GM23338 (cell line): ENCODE results near the gene MARCHF3. TPM values are rescaled to one million over a fixed set of nuclear protein-coding genes. Genes with fewer than 3 reads are reported as not detected.

Experiments
- CREB1 ChIP-seq: fragments of 250-450 bp; sonication (Bioruptor Pico); IDR thresholded peaks from 2 replicates; pipeline ENCODE4 v1.5.0; 2020; ENCODE audit warnings: low read depth, mild to moderate bottlenecking, moderate library complexity
- EZH2 ChIP-seq: fragments of 200-600 bp; sonication (generic); IDR thresholded peaks from one replicate; pipeline ENCODE4 v1.8.0; 2017; ENCODE audit warnings: antibody characterized with exemption, mild to moderate bottlenecking, low read depth; ENCODE audit not compliant: unreplicated experiment
- JUNB ChIP-seq: IDR thresholded peaks from one replicate; pipeline ENCODE4 v1.6.1; 2016; ENCODE audit warnings: antibody characterized with exemption; ENCODE audit not compliant: unreplicated experiment
- NANOG ChIP-seq: IDR thresholded peaks from 2 replicates; pipeline ENCODE4 v1.6.1; 2016; ENCODE audit warnings: antibody characterized with exemption, borderline replicate concordance
- ZNF114 ChIP-seq: fragments of 250-450 bp; sonication (Bioruptor Pico); IDR thresholded peaks from 2 replicates; pipeline ENCODE4 v1.5.0; 2020; ENCODE audit warnings: mild to moderate bottlenecking, moderate library complexity
- polyA plus RNA-seq: library from polyadenylated mRNA; unstranded; fragments of >200 nt; fragmentation: Nextera tagmentation; extraction: Ambion mirVana; gene quantifications from 2 replicates; pipeline ENCODE4 v1.2.1, GENCODE V29; 2016
- total RNA-seq: library from RNA; depleted of rRNA; stranded (reverse); fragments of >200 nt; shearing (Covaris generic); gene quantifications from 2 replicates; pipeline ENCODE4 v1.2.3, GENCODE V29; 2014
- TF ChIP-seq, protein P1 (sequence below): fragments of 250-450 bp; sonication (Bioruptor Pico); IDR thresholded peaks from 2 replicates; pipeline ENCODE4 v1.5.0; 2020; ENCODE audit warnings: mild to moderate bottlenecking, moderate library complexity
- TF ChIP-seq, protein P2 (sequence below), 2 experiments: fragments of 200-600 bp in 1 of 2; sonication (generic) in 1 of 2; conservative IDR thresholded peaks; 2 replicates each; pipeline versions ENCODE4 v1.5.1 to v1.6.1; 2016 to 2017; ENCODE audit warnings: antibody characterized with exemption in 2 of 2, low read depth in 2 of 2, mild to moderate bottlenecking in 2 of 2, moderate library complexity in 1 of 2
- TF ChIP-seq, protein P3 (sequence below): IDR thresholded peaks from 2 replicates; pipeline ENCODE4 v1.6.1; 2016; ENCODE audit warnings: antibody characterized with exemption

MARCHF3 gene
- total and polyA plus RNA-seq, 2 experiments from 2014 or later: 7.0 to 12.7 TPM

DNA sequence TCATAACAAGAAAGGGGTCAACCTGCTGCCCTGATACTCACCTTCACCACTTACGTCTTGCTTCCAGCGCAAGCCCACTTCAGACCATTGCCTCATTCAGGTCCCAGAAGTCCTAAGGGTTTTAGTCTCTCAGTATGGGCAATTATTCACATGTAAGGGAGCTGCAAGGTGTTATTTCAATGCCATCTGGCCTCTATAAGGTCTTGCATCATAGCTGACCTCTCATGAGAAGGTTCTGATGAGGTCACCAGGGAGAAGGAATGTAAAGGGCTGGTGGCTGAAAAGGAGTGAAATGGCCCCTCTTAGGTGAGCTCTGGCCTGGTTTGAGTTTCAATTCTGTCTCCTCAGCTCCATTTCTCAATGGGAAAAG is 1.5 kb upstream of the MARCHF3 start (continued):
- TF ChIP-seq, protein P1, sequence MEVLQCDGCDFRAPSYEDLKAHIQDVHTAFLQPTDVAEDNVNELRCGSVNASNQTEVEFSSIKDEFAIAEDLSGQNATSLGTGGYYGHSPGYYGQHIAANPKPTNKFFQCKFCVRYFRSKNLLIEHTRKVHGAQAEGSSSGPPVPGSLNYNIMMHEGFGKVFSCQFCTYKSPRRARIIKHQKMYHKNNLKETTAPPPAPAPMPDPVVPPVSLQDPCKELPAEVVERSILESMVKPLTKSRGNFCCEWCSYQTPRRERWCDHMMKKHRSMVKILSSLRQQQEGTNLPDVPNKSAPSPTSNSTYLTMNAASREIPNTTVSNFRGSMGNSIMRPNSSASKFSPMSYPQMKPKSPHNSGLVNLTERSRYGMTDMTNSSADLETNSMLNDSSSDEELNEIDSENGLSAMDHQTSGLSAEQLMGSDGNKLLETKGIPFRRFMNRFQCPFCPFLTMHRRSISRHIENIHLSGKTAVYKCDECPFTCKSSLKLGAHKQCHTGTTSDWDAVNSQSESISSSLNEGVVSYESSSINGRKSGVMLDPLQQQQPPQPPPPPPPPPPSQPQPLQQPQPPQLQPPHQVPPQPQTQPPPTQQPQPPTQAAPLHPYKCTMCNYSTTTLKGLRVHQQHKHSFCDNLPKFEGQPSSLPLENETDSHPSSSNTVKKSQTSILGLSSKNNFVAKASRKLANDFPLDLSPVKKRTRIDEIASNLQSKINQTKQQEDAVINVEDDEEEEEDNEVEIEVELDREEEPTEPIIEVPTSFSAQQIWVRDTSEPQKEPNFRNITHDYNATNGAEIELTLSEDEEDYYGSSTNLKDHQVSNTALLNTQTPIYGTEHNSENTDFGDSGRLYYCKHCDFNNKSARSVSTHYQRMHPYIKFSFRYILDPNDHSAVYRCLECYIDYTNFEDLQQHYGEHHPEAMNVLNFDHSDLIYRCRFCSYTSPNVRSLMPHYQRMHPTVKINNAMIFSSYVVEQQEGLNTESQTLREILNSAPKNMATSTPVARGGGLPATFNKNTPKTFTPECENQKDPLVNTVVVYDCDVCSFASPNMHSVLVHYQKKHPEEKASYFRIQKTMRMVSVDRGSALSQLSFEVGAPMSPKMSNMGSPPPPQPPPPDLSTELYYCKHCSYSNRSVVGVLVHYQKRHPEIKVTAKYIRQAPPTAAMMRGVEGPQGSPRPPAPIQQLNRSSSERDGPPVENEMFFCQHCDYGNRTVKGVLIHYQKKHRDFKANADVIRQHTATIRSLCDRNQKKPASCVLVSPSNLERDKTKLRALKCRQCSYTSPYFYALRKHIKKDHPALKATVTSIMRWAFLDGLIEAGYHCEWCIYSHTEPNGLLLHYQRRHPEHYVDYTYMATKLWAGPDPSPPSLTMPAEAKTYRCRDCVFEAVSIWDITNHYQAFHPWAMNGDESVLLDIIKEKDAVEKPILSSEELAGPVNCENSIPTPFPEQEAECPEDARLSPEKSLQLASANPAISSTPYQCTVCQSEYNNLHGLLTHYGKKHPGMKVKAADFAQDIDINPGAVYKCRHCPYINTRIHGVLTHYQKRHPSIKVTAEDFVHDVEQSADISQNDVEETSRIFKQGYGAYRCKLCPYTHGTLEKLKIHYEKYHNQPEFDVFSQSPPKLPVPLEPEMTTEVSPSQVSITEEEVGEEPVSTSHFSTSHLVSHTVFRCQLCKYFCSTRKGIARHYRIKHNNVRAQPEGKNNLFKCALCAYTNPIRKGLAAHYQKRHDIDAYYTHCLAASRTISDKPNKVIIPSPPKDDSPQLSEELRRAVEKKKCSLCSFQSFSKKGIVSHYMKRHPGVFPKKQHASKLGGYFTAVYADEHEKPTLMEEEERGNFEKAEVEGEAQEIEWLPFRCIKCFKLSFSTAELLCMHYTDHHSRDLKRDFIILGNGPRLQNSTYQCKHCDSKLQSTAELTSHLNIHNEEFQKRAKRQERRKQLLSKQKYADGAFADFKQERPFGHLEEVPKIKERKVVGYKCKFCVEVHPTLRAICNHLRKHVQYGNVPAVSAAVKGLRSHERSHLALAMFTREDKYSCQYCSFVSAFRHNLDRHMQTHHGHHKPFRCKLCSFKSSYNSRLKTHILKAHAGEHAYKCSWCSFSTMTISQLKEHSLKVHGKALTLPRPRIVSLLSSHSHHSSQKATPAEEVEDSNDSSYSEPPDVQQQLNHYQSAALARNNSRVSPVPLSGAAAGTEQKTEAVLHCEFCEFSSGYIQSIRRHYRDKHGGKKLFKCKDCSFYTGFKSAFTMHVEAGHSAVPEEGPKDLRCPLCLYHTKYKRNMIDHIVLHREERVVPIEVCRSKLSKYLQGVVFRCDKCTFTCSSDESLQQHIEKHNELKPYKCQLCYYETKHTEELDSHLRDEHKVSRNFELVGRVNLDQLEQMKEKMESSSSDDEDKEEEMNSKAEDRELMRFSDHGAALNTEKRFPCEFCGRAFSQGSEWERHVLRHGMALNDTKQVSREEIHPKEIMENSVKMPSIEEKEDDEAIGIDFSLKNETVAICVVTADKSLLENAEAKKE: no peak
- TF ChIP-seq JUNB (no peak), EZH2 (no peak), NANOG (no peak), CREB1 (CRISPR knock-in tag) (no peak), ZNF114 (CRISPR knock-in tag) (no peak)
- TF ChIP-seq, protein P2, sequence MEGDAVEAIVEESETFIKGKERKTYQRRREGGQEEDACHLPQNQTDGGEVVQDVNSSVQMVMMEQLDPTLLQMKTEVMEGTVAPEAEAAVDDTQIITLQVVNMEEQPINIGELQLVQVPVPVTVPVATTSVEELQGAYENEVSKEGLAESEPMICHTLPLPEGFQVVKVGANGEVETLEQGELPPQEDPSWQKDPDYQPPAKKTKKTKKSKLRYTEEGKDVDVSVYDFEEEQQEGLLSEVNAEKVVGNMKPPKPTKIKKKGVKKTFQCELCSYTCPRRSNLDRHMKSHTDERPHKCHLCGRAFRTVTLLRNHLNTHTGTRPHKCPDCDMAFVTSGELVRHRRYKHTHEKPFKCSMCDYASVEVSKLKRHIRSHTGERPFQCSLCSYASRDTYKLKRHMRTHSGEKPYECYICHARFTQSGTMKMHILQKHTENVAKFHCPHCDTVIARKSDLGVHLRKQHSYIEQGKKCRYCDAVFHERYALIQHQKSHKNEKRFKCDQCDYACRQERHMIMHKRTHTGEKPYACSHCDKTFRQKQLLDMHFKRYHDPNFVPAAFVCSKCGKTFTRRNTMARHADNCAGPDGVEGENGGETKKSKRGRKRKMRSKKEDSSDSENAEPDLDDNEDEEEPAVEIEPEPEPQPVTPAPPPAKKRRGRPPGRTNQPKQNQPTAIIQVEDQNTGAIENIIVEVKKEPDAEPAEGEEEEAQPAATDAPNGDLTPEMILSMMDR (conservative IDR thresholded peaks at IDR 0.05; ENCODE audit: low read depth in 2 of 2): no peak
- TF ChIP-seq, protein P3, sequence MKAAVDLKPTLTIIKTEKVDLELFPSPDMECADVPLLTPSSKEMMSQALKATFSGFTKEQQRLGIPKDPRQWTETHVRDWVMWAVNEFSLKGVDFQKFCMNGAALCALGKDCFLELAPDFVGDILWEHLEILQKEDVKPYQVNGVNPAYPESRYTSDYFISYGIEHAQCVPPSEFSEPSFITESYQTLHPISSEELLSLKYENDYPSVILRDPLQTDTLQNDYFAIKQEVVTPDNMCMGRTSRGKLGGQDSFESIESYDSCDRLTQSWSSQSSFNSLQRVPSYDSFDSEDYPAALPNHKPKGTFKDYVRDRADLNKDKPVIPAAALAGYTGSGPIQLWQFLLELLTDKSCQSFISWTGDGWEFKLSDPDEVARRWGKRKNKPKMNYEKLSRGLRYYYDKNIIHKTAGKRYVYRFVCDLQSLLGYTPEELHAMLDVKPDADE: no peak
